ENCODE data around the gene FCHSD1.

The FCHSD1 gene

GRCh38 chr5:141640051-141640415, 11.2 kb downstream of the FCHSD1 start:
- H3K4me3 ChIP-seq (ENCODE audit: low read length) = no peak overlapping the region
- no peak for TF ChIP-seq EZH2phosphoT487 (IDR thresholded peaks at IDR 0.05; ENCODE audit: borderline replicate concordance, low read length)
- TF ChIP-seq CTCF (IDR thresholded peaks at IDR 0.05; ENCODE audit: low read depth, low read length, poor library complexity, severe bottlenecking) = no peak
- H4K20me1 ChIP-seq (ENCODE audit: control insufficient read depth, insufficient read depth, low read depth, low read length) = peaks cover 12% of the 10 kb centered on the region; the same call in 1 of the 2 replicates
- H3K79me2 ChIP-seq (ENCODE audit: control insufficient read depth, low read length) = peaks cover 39% of the 10 kb centered on the region
- H3K9me2 ChIP-seq (replicated peaks; ENCODE audit: control insufficient read depth, low read length) = no peaks in the 10 kb centered on the region
- peaks cover 13% of the 10 kb centered on the region for H3F3A ChIP-seq (ENCODE audit: control insufficient read depth, insufficient read depth)
- H3K9me3 ChIP-seq (ENCODE audit: control insufficient read depth, insufficient read depth, low read length) = no peaks in the 10 kb centered on the region
- peaks cover 24% of the 10 kb centered on the region for H3K4me1 ChIP-seq (ENCODE audit: control insufficient read depth, low read length)
- H3K4me2 ChIP-seq (ENCODE audit: low read length) = no peak overlapping the region
- H3K27ac ChIP-seq (ENCODE audit: low read depth, low read length) = no peak overlapping the region
- H3K27me3 ChIP-seq (ENCODE audit: control insufficient read depth, low read length) = no peaks in the 10 kb centered on the region
- peaks cover 53% of the 10 kb centered on the region for H3K36me3 ChIP-seq (ENCODE audit: control insufficient read depth, low read length)

GRCh38 chr5:141639357-141640050, 11.7 kb downstream of the FCHSD1 start:
- H3K4me3 ChIP-seq (ENCODE audit: low read length) = no peak overlapping the region
- H3K36me3 ChIP-seq (ENCODE audit: control insufficient read depth, low read length) = peaks cover 58% of the 10 kb centered on the region
- H3K27me3 ChIP-seq (ENCODE audit: control insufficient read depth, low read length) = no peaks in the 10 kb centered on the region
- TF ChIP-seq CTCF (IDR thresholded peaks at IDR 0.05; ENCODE audit: low read depth, low read length, poor library complexity, severe bottlenecking) = no peak
- no peak for TF ChIP-seq EZH2phosphoT487 (IDR thresholded peaks at IDR 0.05; ENCODE audit: borderline replicate concordance, low read length)
- H3F3A ChIP-seq (ENCODE audit: control insufficient read depth, insufficient read depth) = peaks cover 13% of the 10 kb centered on the region
- H3K4me2 ChIP-seq (ENCODE audit: low read length) = no peak overlapping the region
- H3K27ac ChIP-seq (ENCODE audit: low read depth, low read length) = no peak overlapping the region
- H4K20me1 ChIP-seq (ENCODE audit: control insufficient read depth, insufficient read depth, low read depth, low read length) = peaks cover 17% of the 10 kb centered on the region; the same call in 1 of the 2 replicates
- H3K9me3 ChIP-seq (ENCODE audit: control insufficient read depth, insufficient read depth, low read length) = no peaks in the 10 kb centered on the region
- H3K79me2 ChIP-seq (ENCODE audit: control insufficient read depth, low read length) = peaks cover 44% of the 10 kb centered on the region
- H3K9me2 ChIP-seq (replicated peaks; ENCODE audit: control insufficient read depth, low read length) = no peaks in the 10 kb centered on the region
- H3K4me1 ChIP-seq (ENCODE audit: control insufficient read depth, low read length) = peaks cover 29% of the 10 kb centered on the region

GRCh38 chr5:141638771-141639170, 12.4 kb downstream of the FCHSD1 start:
- H3K4me2 ChIP-seq (ENCODE audit: low read length) = peak overlapping the region; percentile 74
- peaks cover 13% of the 10 kb centered on the region for H3F3A ChIP-seq (ENCODE audit: control insufficient read depth, insufficient read depth)
- H3K36me3 ChIP-seq (ENCODE audit: control insufficient read depth, low read length) = peaks cover 65% of the 10 kb centered on the region
- no peak for TF ChIP-seq CTCF (IDR thresholded peaks at IDR 0.05; ENCODE audit: low read depth, low read length, poor library complexity, severe bottlenecking)
- no peak for TF ChIP-seq EZH2phosphoT487 (IDR thresholded peaks at IDR 0.05; ENCODE audit: borderline replicate concordance, low read length)
- peaks cover 21% of the 10 kb centered on the region; the same call in 1 of the 2 replicates for H4K20me1 ChIP-seq (ENCODE audit: control insufficient read depth, insufficient read depth, low read depth, low read length)
- peak overlapping the region; percentile 50 for H3K27ac ChIP-seq (ENCODE audit: low read depth, low read length)
- no peaks in the 10 kb centered on the region for H3K27me3 ChIP-seq (ENCODE audit: control insufficient read depth, low read length)
- H3K9me3 ChIP-seq (ENCODE audit: control insufficient read depth, insufficient read depth, low read length) = no peaks in the 10 kb centered on the region
- H3K4me3 ChIP-seq (ENCODE audit: low read length) = peak overlapping the region; percentile 96
- no peaks in the 10 kb centered on the region for H3K9me2 ChIP-seq (replicated peaks; ENCODE audit: control insufficient read depth, low read length)
- H3K79me2 ChIP-seq (ENCODE audit: control insufficient read depth, low read length) = peaks cover 51% of the 10 kb centered on the region
- H3K4me1 ChIP-seq (ENCODE audit: control insufficient read depth, low read length) = peaks cover 36% of the 10 kb centered on the region

Data from DOHH2 (cell line).